GM12892 (cell line): ENCODE measurements around the gene VAV1.

ENCODE experiments used
- DNase-seq: peaks from one replicate; pipeline ENCODE4 v3.0.0; 2011; ENCODE audit not compliant: insufficient read length
- FAIRE-seq: peaks from 2 replicates; lab custom pipeline; 2011; peaks lifted over from hg19 to GRCh38; lab: Jason Lieb, UNC
- POLR2A ChIP-seq: IDR thresholded peaks from 2 replicates; pipeline ENCODE4 v1.6.1; 2011; ENCODE audit warnings: low read depth, low read length, control low read depth
- POLR2AphosphoS5 ChIP-seq: IDR thresholded peaks from 2 replicates; pipeline ENCODE4 v1.6.1; 2011; ENCODE audit warnings: low read depth, low read length, control low read depth
- TAF1 ChIP-seq: IDR thresholded peaks from 2 replicates; pipeline ENCODE4 v1.6.1; 2011; ENCODE audit warnings: low read depth, mild to moderate bottlenecking, control low read depth, low read length, borderline replicate concordance

VAV1 gene

GRCh38 chr19:6832412-6832811 is 59.9 kb downstream of the VAV1 start:
- no peak for TF ChIP-seq TAF1
- no peak for TF ChIP-seq POLR2AphosphoS5
- TF ChIP-seq POLR2A, result no peak
- DNase-seq (no peak), FAIRE-seq (no peak)

- DNase-seq (no peak), FAIRE-seq (no peak)
- TF ChIP-seq POLR2AphosphoS5 (no peak), TAF1 (no peak), POLR2A (no peak)
These were observed 60.8 kb downstream of the VAV1 start for GRCh38 chr19:6833166-6833790.

DNA sequence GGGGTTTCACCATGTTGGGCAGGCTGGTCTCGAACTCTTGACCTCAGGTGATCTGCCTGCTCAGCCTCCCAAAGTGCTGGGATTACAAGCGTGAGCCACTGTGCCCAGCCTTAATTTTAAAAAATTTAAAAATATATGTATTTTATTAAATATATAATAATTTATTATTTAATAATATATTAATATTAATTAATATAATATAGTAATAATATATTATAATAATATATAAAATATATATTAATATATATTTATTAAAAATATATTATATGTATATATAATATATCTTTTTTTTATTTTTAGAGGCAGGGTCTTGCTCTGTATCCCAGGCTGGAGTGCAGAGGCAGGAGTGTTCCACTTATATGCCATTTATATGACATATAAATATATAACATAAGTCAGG is 61.9 kb downstream of the VAV1 start:
- DNase-seq (no peak), FAIRE-seq (no peak)
- no peak for TF ChIP-seq POLR2A
- no peak for TF ChIP-seq POLR2AphosphoS5
- no peak for TF ChIP-seq TAF1

DNA sequence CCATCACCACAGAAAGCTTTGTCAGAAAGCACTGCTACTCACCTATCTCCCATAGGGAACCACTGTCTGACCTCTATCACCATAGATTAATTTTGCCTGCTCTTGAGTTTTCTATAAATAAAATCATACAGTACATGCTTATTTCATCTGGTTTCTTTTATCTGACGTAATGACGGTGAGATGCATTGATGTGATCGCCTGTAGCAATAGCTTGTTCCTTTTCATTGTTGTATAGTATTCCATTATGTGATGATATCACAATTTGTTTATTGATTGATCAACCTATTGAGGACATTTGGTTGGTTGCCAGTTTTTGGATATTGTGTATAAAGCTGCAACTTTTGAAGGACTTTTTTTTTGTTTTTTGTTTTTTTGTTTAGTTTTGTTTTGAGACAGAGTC is 63.0 kb downstream of the VAV1 start:
- no peak for DNase-seq
- no peak for FAIRE-seq
- no peak for TF ChIP-seq POLR2A
- no peak for TF ChIP-seq TAF1
- TF ChIP-seq POLR2AphosphoS5, result no peak

DNA sequence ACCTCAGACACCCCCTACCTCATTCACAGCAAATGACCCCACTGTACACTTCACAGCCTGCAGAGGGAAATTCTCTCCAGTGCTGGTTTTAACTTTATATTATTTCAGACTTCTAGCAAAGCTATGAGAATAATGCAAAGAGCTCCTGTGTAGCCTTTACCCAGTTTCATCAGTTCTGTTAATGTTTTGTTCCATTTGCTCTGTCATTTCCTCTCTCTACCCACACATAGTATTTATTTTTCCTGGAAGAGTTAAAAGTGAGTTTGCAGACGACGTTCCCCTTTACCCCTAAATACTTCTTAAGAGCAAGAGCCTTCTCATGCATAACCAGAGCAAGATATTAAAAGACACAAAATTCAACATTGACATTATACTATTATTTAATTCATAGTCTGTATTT is 65.0 kb downstream of the VAV1 start:
- DNase-seq, result no peak
- FAIRE-seq, result no peak
- no peak for TF ChIP-seq POLR2AphosphoS5
- no peak for TF ChIP-seq POLR2A
- no peak for TF ChIP-seq TAF1

- no peak for FAIRE-seq
- TF ChIP-seq POLR2A, result no peak
- TF ChIP-seq POLR2AphosphoS5, result no peak
- no peak for TF ChIP-seq TAF1
- DNase-seq, result no peak
These were observed 65.7 kb downstream of the VAV1 start for GRCh38 chr19:6838062-6838655.

DNA sequence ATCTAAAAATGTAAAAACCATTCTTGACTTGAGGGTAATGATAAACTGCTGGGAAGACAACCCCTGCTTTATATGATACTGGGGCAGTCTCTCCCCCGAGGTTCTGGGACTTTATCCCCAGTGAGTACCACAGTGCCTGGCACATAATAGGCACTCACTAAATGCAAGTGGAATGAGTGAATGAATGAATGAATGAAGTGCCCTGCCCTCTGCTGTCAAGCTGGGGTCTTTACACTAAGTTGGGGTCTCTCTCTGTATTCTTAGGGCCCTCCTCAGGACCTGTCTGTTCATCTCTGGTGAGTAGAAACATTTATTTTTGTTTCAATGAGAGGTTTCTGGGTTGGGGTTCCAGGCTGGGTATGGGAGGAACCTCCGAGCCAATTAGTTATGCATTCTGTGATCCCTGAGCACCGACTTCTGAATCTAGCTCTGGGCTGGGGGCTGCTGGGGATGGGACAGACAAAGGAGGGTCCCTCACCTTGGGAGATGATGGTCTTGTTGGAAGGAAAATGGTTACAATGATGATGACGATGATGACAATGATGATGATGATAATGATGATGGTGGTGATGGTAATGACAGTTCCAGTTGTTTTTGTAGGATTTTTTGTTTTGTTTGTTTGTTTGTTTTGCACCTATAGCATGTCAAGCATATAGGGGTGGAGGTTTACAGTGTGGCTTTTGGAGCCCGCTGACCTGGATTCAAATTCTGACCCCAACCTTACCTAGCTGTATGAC is 70.5 kb downstream of the VAV1 start:
- DNase-seq (no peak), FAIRE-seq (no peak)
- TF ChIP-seq POLR2AphosphoS5, result no peak
- TF ChIP-seq POLR2A, result no peak
- TF ChIP-seq TAF1, result no peak

DNA sequence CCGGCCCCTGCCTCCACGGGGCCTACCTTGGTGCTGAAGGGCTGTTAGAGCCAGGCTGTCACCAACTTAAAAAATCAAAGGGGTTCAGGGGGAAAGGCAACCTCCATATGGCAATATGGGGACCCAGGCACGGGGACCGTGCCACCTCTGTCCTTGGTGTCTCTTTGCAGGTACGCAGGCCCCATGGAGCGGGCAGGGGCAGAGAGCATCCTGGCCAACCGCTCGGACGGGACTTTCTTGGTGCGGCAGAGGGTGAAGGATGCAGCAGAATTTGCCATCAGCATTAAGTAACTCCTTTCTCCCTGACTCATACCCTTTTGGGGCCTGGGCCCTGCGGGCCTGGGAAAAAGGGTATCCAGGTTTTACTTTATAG is 75.3 kb downstream of the VAV1 start:
- no peak for DNase-seq
- no peak for FAIRE-seq
- TF ChIP-seq POLR2AphosphoS5, result no peak
- TF ChIP-seq POLR2A, result no peak
- TF ChIP-seq TAF1, result no peak

- FAIRE-seq (no peak), DNase-seq (no peak)
- TF ChIP-seq POLR2AphosphoS5 (no peak), TAF1 (no peak), POLR2A (no peak)
These were observed 76.5 kb downstream of the VAV1 start for GRCh38 chr19:6848986-6849385.

- no peak for TF ChIP-seq POLR2AphosphoS5
- peak; percentile 88 for FAIRE-seq
- DNase-seq, result no peak
These were observed 77.4 kb downstream of the VAV1 start for GRCh38 chr19:6849876-6850275.

- DNase-seq, result no peak
- no peak for FAIRE-seq
- no peak for TF ChIP-seq TAF1
- TF ChIP-seq POLR2AphosphoS5, result no peak
- no peak for TF ChIP-seq POLR2A
These were observed 78.9 kb downstream of the VAV1 start for GRCh38 chr19:6851359-6851758.

DNA sequence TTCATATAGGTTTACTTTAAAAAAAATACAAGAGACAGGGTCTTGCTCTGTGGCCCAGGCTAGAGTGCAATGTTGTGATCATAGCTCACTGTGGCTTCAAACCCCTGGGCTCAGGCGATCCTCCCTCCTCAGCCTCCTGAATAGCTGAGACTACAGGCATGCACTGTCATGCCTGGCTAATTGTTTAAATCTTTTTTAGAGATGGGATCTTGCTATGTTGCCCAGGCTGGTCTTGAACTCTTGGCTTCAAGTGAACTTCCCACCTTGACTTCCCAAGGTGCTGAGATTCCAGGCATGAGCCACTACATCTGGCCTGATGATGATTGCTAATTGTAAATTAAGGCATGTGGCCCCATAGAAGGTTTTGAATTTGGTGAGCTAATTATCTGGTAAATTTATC is 79.5 kb downstream of the VAV1 start:
- TF ChIP-seq TAF1, result no peak
- TF ChIP-seq POLR2A, result no peak
- no peak for TF ChIP-seq POLR2AphosphoS5
- FAIRE-seq (no peak), DNase-seq (no peak)
